HG03575 (cell line): ENCODE data around the gene GHDC.
"Not testable (repeated sequence)": the region's sequence is repeated elsewhere in the genome, so short reads cannot be mapped to it uniquely, and the experiment has no call there.

Experiments
- ATAC-seq: cut with Tn5 transposase; IDR thresholded peaks from one replicate; pipeline ENCODE4 v1.9.1; 2021; ENCODE audit not compliant: unreplicated experiment, insufficient number of reproducible peaks, low FRiP score; ENCODE audit errors: extremely low read depth

The GHDC gene

GRCh38 chr17:42165751-42166150, 28.5 kb downstream of the GHDC start:
- no peak for ATAC-seq

- no peak for ATAC-seq
These were observed 30.4 kb downstream of the GHDC start for GRCh38 chr17:42163696-42164407.

GRCh38 chr17:42163113-42163512, 31.2 kb downstream of the GHDC start:
- ATAC-seq: no peak

- no peak for ATAC-seq
These were observed 33.8 kb downstream of the GHDC start for GRCh38 chr17:42160531-42160910.

- ATAC-seq: no peak
These were observed 34.3 kb downstream of the GHDC start for GRCh38 chr17:42159796-42160530.

GRCh38 chr17:42155614-42156045, 38.7 kb downstream of the GHDC start:
- ATAC-seq: no peak

GRCh38 chr17:42153919-42154742, 40.2 kb downstream of the GHDC start:
- no peak for ATAC-seq

- ATAC-seq: no peak
These were observed 47.2 kb downstream of the GHDC start for GRCh38 chr17:42146911-42147607.

GRCh38 chr17:42143138-42143537, 51.2 kb downstream of the GHDC start:
- not testable (repeated sequence) for ATAC-seq

- ATAC-seq: no peak
These were observed 51.9 kb downstream of the GHDC start for GRCh38 chr17:42142371-42142896.

- ATAC-seq: no peak
These were observed 52.9 kb downstream of the GHDC start for GRCh38 chr17:42141382-42141781.

- ATAC-seq: not testable (repeated sequence)
These were observed 53.6 kb downstream of the GHDC start for GRCh38 chr17:42140690-42141089.
